ENCODE measurements around the gene OR5K2.

DNA sequence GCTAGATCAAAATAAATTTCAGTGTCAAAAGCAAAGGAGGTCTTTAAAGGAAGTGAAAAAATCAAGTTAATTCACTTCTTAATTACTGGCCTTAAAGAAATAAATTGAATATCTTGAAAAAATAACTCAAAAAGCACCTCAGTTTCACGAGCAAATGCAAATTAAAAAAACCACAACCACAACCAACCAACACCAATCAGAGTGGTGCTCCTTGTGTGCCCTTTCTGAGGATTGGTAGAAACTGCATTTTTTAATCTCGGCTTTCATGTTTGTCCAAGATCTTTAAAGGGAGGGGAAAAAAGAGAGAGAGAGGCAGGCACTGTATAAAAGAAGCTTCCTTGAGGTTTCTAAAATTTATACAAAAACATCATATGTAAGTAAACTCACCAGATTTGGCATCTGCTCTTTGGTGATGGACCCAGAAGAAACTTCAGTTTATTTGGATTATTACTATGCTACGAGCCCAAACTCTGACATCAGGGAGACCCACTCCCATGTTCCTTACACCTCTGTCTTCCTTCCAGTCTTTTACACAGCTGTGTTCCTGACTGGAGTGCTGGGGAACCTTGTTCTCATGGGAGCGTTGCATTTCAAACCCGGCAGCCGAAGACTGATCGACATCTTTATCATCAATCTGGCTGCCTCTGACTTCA lies 34.3 kb downstream of the OR5K2 start, which contains the start of gene GPR15:
- TF ChIP-seq RAD21 (conservative IDR thresholded peaks at IDR 0.05) (no peak), MXI1 (conservative IDR thresholded peaks at IDR 0.05; ENCODE audit: poor library complexity, severe bottlenecking) (no peak), EZH2 (IDR thresholded peaks at IDR 0.05; ENCODE audit: borderline replicate concordance, insufficient read depth, low read length, poor library complexity, severe bottlenecking) (no peak), EP300 (conservative IDR thresholded peaks at IDR 0.05; ENCODE audit: poor library complexity, severe bottlenecking) (no peak), POLR2AphosphoS5 (IDR thresholded peaks at IDR 0.05) (no peak), TAF1 (IDR thresholded peaks at IDR 0.05; ENCODE audit: low read depth) (no peak), SMC3 (conservative IDR thresholded peaks at IDR 0.05; ENCODE audit: poor library complexity) (no peak)
- TF ChIP-seq, protein P1, sequence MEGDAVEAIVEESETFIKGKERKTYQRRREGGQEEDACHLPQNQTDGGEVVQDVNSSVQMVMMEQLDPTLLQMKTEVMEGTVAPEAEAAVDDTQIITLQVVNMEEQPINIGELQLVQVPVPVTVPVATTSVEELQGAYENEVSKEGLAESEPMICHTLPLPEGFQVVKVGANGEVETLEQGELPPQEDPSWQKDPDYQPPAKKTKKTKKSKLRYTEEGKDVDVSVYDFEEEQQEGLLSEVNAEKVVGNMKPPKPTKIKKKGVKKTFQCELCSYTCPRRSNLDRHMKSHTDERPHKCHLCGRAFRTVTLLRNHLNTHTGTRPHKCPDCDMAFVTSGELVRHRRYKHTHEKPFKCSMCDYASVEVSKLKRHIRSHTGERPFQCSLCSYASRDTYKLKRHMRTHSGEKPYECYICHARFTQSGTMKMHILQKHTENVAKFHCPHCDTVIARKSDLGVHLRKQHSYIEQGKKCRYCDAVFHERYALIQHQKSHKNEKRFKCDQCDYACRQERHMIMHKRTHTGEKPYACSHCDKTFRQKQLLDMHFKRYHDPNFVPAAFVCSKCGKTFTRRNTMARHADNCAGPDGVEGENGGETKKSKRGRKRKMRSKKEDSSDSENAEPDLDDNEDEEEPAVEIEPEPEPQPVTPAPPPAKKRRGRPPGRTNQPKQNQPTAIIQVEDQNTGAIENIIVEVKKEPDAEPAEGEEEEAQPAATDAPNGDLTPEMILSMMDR (IDR thresholded peaks at IDR 0.05; ENCODE audit: poor library complexity, severe bottlenecking) = no peak
- TF ChIP-seq, protein P2, sequence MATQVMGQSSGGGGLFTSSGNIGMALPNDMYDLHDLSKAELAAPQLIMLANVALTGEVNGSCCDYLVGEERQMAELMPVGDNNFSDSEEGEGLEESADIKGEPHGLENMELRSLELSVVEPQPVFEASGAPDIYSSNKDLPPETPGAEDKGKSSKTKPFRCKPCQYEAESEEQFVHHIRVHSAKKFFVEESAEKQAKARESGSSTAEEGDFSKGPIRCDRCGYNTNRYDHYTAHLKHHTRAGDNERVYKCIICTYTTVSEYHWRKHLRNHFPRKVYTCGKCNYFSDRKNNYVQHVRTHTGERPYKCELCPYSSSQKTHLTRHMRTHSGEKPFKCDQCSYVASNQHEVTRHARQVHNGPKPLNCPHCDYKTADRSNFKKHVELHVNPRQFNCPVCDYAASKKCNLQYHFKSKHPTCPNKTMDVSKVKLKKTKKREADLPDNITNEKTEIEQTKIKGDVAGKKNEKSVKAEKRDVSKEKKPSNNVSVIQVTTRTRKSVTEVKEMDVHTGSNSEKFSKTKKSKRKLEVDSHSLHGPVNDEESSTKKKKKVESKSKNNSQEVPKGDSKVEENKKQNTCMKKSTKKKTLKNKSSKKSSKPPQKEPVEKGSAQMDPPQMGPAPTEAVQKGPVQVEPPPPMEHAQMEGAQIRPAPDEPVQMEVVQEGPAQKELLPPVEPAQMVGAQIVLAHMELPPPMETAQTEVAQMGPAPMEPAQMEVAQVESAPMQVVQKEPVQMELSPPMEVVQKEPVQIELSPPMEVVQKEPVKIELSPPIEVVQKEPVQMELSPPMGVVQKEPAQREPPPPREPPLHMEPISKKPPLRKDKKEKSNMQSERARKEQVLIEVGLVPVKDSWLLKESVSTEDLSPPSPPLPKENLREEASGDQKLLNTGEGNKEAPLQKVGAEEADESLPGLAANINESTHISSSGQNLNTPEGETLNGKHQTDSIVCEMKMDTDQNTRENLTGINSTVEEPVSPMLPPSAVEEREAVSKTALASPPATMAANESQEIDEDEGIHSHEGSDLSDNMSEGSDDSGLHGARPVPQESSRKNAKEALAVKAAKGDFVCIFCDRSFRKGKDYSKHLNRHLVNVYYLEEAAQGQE (IDR thresholded peaks at IDR 0.05; ENCODE audit: borderline replicate concordance) = no peak
